Endothelial cell of umbilical vein (primary cell): ENCODE data around the gene EME2. TPM values are rescaled to one million over a fixed set of nuclear protein-coding genes. Genes with fewer than 3 reads are reported as not detected.
A peak's percentile ranks its signal among the peaks of the same experiment; 100 is the strongest.

Experiments
- BruUV-seq: library from RNA; stranded (reverse); fragments of 400-500 nt; replicated peaks from 2 replicates; lab custom pipeline; 2021; lab: Mats Ljungman, UMichigan
- CTCF ChIA-PET: fragments of 300-600, 350-600 bp; sonication (Branson Sonifier 250); formaldehyde crosslinking; loops from one replicate; lab custom pipeline; 2021; ENCODE audit warnings: antibody characterized with exemption, inconsistent platforms; lab: Charles Lee
- POLR2A ChIA-PET: fragments of 300-600, 350-600 bp; sonication (Branson Sonifier 250); formaldehyde crosslinking; loops from one replicate; lab custom pipeline; 2021; ENCODE audit warnings: antibody characterized with exemption, inconsistent platforms; lab: Charles Lee
- DNase-seq: peaks from one replicate; pipeline ENCODE4 v3.0.0-alpha.2; 2011; ENCODE audit warnings: low read depth, low spot score
- FAIRE-seq: peaks from 2 replicates; lab custom pipeline; 2011; peaks lifted over from hg19 to GRCh38; lab: Jason Lieb, UNC
- H2AFZ ChIP-seq: 2 replicates; pipeline ENCODE4 v1.6.0; 2012; ENCODE audit warnings: low read depth, low read length, control low read depth, inconsistent platforms
- H3K27ac ChIP-seq: 2 replicates; pipeline ENCODE4 v1.5.1; 2011; ENCODE audit warnings: low read depth, mild to moderate bottlenecking, control low read depth, low read length, moderate library complexity; ENCODE audit not compliant: insufficient read depth
- H3K27me3 ChIP-seq, 2 experiments: 2 replicates each; pipeline versions ENCODE4 v1.6.0 to v1.6.1; 2011; ENCODE audit warnings: low read length in 2 of 2, mixed read lengths in 1 of 2; ENCODE audit not compliant: control insufficient read depth in 2 of 2, insufficient read depth in 2 of 2
- H3K36me3 ChIP-seq, 2 experiments: 2 replicates in 1 of 2; 3 replicates in 1 of 2; pipeline ENCODE4 v1.5.1; 2011; ENCODE audit warnings: low read length in 2 of 2, mild to moderate bottlenecking in 1 of 2, moderate library complexity in 1 of 2; ENCODE audit not compliant: control insufficient read depth in 2 of 2, insufficient read depth in 2 of 2; ENCODE audit errors: extremely low read depth in 1 of 2
- H3K4me1 ChIP-seq: 3 replicates; pipeline ENCODE4 v1.5.1; 2011; ENCODE audit warnings: mild to moderate bottlenecking, low read length; ENCODE audit not compliant: control insufficient read depth, insufficient read depth; ENCODE audit errors: extremely low read depth
- H3K4me2 ChIP-seq: 2 replicates; pipeline ENCODE4 v1.6.1; 2011; ENCODE audit warnings: low read length, control low read depth, mixed read lengths; ENCODE audit not compliant: insufficient read depth
- H3K4me3 ChIP-seq, 3 experiments: fragments of 200-600 bp in 1 of 3; sonication (generic), shearing (Covaris generic) in 1 of 3; replicated peaks in 1 of 3; 2 replicates each; pipeline ENCODE4 v1.5.1; 2011 to 2016; ENCODE audit warnings: control low read depth in 3 of 3, low read length in 3 of 3, mild to moderate bottlenecking in 2 of 3, inconsistent platforms in 1 of 3, low read depth in 1 of 3, moderate library complexity in 1 of 3; ENCODE audit not compliant: insufficient read depth in 1 of 3
- H3K79me2 ChIP-seq: 2 replicates; pipeline ENCODE4 v1.6.0; 2012; ENCODE audit warnings: low read length, inconsistent platforms; ENCODE audit not compliant: control insufficient read depth, insufficient read depth
- H3K9ac ChIP-seq: replicated peaks from 2 replicates; pipeline ENCODE3; 2011; ENCODE audit warnings: low read length, control low read depth; ENCODE audit not compliant: insufficient read depth; ENCODE audit errors: extremely low read depth
- H3K9me1 ChIP-seq: replicated peaks from 3 replicates; pipeline ENCODE4 v1.6.0; 2011; ENCODE audit warnings: mild to moderate bottlenecking, low read length; ENCODE audit not compliant: control insufficient read depth, insufficient read depth; ENCODE audit errors: extremely low read depth
- H3K9me3 ChIP-seq: replicated peaks from 2 replicates; pipeline ENCODE4 v1.5.1; 2012; ENCODE audit warnings: low read length, inconsistent platforms; ENCODE audit not compliant: control insufficient read depth, insufficient read depth
- H4K20me1 ChIP-seq: replicated peaks from 2 replicates; pipeline ENCODE3; 2011; ENCODE audit warnings: mild to moderate bottlenecking, low read length; ENCODE audit not compliant: control insufficient read depth, insufficient read depth; ENCODE audit errors: extremely low read depth
- EZH2 ChIP-seq: IDR thresholded peaks from 2 replicates; pipeline ENCODE4 v1.6.1; 2012; ENCODE audit warnings: borderline replicate concordance, low read depth, mild to moderate bottlenecking, moderate library complexity, low read length, inconsistent platforms; ENCODE audit not compliant: severe bottlenecking
- FOS ChIP-seq: IDR thresholded peaks from 2 replicates; pipeline ENCODE4 v1.6.1; 2011; ENCODE audit warnings: mild to moderate bottlenecking, low read length, moderate library complexity, borderline replicate concordance; ENCODE audit not compliant: insufficient read depth
- GATA2 ChIP-seq: IDR thresholded peaks from 2 replicates; pipeline ENCODE4 v1.7.0; 2011; ENCODE audit warnings: low read depth, mild to moderate bottlenecking, moderate library complexity, mixed read lengths, low read length; ENCODE audit not compliant: insufficient read length, insufficient read depth
- JUN ChIP-seq: IDR thresholded peaks from 2 replicates; pipeline ENCODE4 v1.6.1; 2011; ENCODE audit warnings: borderline replicate concordance, low read depth; ENCODE audit not compliant: insufficient read length, insufficient read depth
- MAX ChIP-seq: IDR thresholded peaks from 2 replicates; pipeline ENCODE4 v1.6.1; 2011; ENCODE audit not compliant: insufficient read depth, insufficient read length
- MYC ChIP-seq: IDR thresholded peaks from one replicate; pipeline ENCODE4 v1.6.1; 2011; ENCODE audit warnings: mild to moderate bottlenecking, low read depth, low read length
- POLR2A ChIP-seq: IDR thresholded peaks from 2 replicates; pipeline ENCODE4 v1.6.1; 2012; ENCODE audit warnings: low read depth, mild to moderate bottlenecking, control low read depth, low read length
- POLR2AphosphoS5 ChIP-seq: IDR thresholded peaks from 2 replicates; pipeline ENCODE4 v1.6.1; 2012; ENCODE audit warnings: low read depth, mild to moderate bottlenecking, control low read depth, low read length, moderate library complexity; ENCODE audit not compliant: insufficient read depth
- dilution Hi-C: fragments of 300-500 bp; cut with MboI; formaldehyde crosslinking; loops from one replicate; pipeline ENCODE4 v1.15.0; 2019; ENCODE audit warnings: low sequenced_read_pairs; ENCODE audit not compliant: extremely low pct_ligation_motif_present
- intact Hi-C: fragments of 100-400 bp; cut with micrococcal nuclease; formaldehyde crosslinking; loops from one replicate; pipeline ENCODE4 v1.10.0; 2022
- polyA plus RNA-seq, 4 experiments: library from polyadenylated mRNA; depleted of rRNA in 3 of 4; stranded (reverse) in 3 of 4; unstranded in 1 of 4; fragments of >200 nt; gene quantifications; 2 replicates each; pipeline versions ENCODE4 v1.2.1 to v1.2.3, GENCODE V29; 2011 to 2012; ENCODE audit warnings: missing spikeins in 1 of 4
- total RNA-seq: library from RNA; stranded (reverse); gene quantifications from 2 replicates; pipeline ENCODE4 v1.2.3, GENCODE V29; 2021
- TF ChIP-seq, protein P1 (sequence below), 2 donors: IDR thresholded peaks; 1 replicate in 1 of 2; 2 replicates in 1 of 2; pipeline ENCODE4 v1.5.1; 2011; ENCODE audit warnings: low read length in 2 of 2, mild to moderate bottlenecking in 2 of 2, moderate library complexity in 2 of 2, control low read depth in 1 of 2, inconsistent platforms in 1 of 2, low read depth in 1 of 2; ENCODE audit not compliant: insufficient read depth in 1 of 2; ENCODE audit errors: extremely low read depth in 1 of 2

The EME2 gene
- total and polyA plus RNA-seq, 2 donors (not counting 3 experiments of a cell fraction or from before 2014, with no cell fraction given), result 9.7 to 21.4 TPM

GRCh38 chr16:1743376-1744337 is 29.0 kb upstream of the EME2 start:
- peaks cover 3 to 38% of the 10 kb centered on the region in 2 experiments for H3K36me3 ChIP-seq
- no peaks in the 10 kb centered on the region for H3K9me1 ChIP-seq
- DNase-seq (no peak), FAIRE-seq (no peak)
- H3K27me3 ChIP-seq, result no peaks in the 10 kb centered on the region
- intact Hi-C loops, result no loop called here
- dilution Hi-C loops, result no loop called here
- H3K4me1 ChIP-seq, result no peaks in the 10 kb centered on the region
- H3K9me3 ChIP-seq, result no peaks in the 10 kb centered on the region
- no peaks in the 10 kb centered on the region for H4K20me1 ChIP-seq
- CTCF ChIA-PET, result interaction anchor here (1.4 kb wide), 1 partner anchor 20 kb away, joined by 6 read pairs; no protein-coding TSS in a partner anchor
- no peak overlapping the region for H3K9ac ChIP-seq
- H3K27ac ChIP-seq, result no peak overlapping the region
- POLR2A ChIA-PET, result no interaction called here
- TF ChIP-seq FOS (no peak), EZH2 (no peak), JUN (no peak), MYC (no peak), POLR2A (no peak), POLR2AphosphoS5 (no peak), GATA2 (no peak), MAX (no peak)
- TF ChIP-seq, protein P1, sequence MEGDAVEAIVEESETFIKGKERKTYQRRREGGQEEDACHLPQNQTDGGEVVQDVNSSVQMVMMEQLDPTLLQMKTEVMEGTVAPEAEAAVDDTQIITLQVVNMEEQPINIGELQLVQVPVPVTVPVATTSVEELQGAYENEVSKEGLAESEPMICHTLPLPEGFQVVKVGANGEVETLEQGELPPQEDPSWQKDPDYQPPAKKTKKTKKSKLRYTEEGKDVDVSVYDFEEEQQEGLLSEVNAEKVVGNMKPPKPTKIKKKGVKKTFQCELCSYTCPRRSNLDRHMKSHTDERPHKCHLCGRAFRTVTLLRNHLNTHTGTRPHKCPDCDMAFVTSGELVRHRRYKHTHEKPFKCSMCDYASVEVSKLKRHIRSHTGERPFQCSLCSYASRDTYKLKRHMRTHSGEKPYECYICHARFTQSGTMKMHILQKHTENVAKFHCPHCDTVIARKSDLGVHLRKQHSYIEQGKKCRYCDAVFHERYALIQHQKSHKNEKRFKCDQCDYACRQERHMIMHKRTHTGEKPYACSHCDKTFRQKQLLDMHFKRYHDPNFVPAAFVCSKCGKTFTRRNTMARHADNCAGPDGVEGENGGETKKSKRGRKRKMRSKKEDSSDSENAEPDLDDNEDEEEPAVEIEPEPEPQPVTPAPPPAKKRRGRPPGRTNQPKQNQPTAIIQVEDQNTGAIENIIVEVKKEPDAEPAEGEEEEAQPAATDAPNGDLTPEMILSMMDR (IDR thresholded peaks at IDR 0.05; ENCODE audit: extremely low read depth in 1 of 2, insufficient read depth in 1 of 2, low read depth in 1 of 2, low read length in 2 of 2), result no peak
- no peaks in the 10 kb centered on the region for H3K79me2 ChIP-seq
- BruUV-seq, result TSS peak; percentile 13
- H3K4me2 ChIP-seq, result no peak overlapping the region
- H2AFZ ChIP-seq, result no peak overlapping the region
- no peak overlapping the region for H3K4me3 ChIP-seq
